GM12878 (cell line): ENCODE data around the gene NUMA1. TPM values are rescaled to one million over a fixed set of nuclear protein-coding genes. Genes with fewer than 3 reads are reported as not detected.

Experiments
- ATAC-seq: fragments of 200-7000 bp; cut with Tn5 transposase; 3 replicates; pipeline ENCODE4 v1.9.1; 2020; ENCODE audit warnings: mild to moderate bottlenecking, moderate library complexity
- BruUV-seq: library from RNA; stranded (reverse); fragments of 400-500 nt; replicated peaks from 2 replicates; lab custom pipeline; 2021; lab: Mats Ljungman, UMichigan
- CTCF ChIA-PET: fragments of 300-600 bp; sonication (Branson Sonifier 250); formaldehyde crosslinking; extraction: SDS; loops from one replicate; lab custom pipeline; 2021; ENCODE audit warnings: inconsistent platforms; lab: Yijun Ruan, JAX
- POLR2A ChIA-PET: fragments of 350-600 bp; formaldehyde crosslinking; extraction: SDS; loops from one replicate; lab custom pipeline; 2021; ENCODE audit warnings: inconsistent platforms; lab: Charles Lee
- RAD21 ChIA-PET: fragments of 300-600 bp; sonication (Branson Sonifier 250); formaldehyde crosslinking; loops from one replicate; lab custom pipeline; 2023; ENCODE audit warnings: antibody characterized with exemption; ENCODE audit not compliant: unreplicated experiment; lab: Charles Lee
- SMC1A ChIA-PET: fragments of 300-600 bp; sonication (Branson Sonifier 250); formaldehyde crosslinking; loops from one replicate; lab custom pipeline; 2023; ENCODE audit not compliant: unreplicated experiment, uncharacterized antibody; lab: Charles Lee
- DNase-seq: peaks from one replicate; pipeline ENCODE4 v3.0.0-alpha.2; 2011; ENCODE audit warnings: low read depth, low spot score
- FAIRE-seq: peaks from 3 replicates; lab custom pipeline; 2011; peaks lifted over from hg19 to GRCh38; lab: Jason Lieb, UNC
- H2AFZ ChIP-seq: 2 replicates; pipeline ENCODE4 v1.6.0; 2011; ENCODE audit warnings: low read depth, low read length, control low read depth; ENCODE audit not compliant: control insufficient read depth
- H3K27ac ChIP-seq: 2 replicates; pipeline ENCODE4 v1.5.1; 2011; ENCODE audit warnings: control low read depth; ENCODE audit not compliant: control insufficient read depth, insufficient read depth
- H3K27me3 ChIP-seq, 2 experiments: replicated peaks in 1 of 2; 2 replicates each; pipeline versions ENCODE4 v1.6.0 to v1.6.1; 2011; ENCODE audit warnings: low read length in 1 of 2; ENCODE audit not compliant: control insufficient read depth in 2 of 2, insufficient read depth in 2 of 2
- H3K36me3 ChIP-seq, 2 experiments: 2 replicates each; pipeline ENCODE4 v1.5.1; 2011; ENCODE audit warnings: low read length in 1 of 2; ENCODE audit not compliant: control insufficient read depth in 2 of 2, insufficient read depth in 2 of 2
- H3K4me1 ChIP-seq: 2 replicates; pipeline ENCODE4 v1.6.1; 2011; ENCODE audit warnings: mild to moderate bottlenecking, low read length, moderate library complexity, mixed read lengths; ENCODE audit not compliant: control insufficient read depth, insufficient read depth
- H3K4me2 ChIP-seq: 2 replicates; pipeline ENCODE4 v1.6.0; 2011; ENCODE audit warnings: control low read depth; ENCODE audit not compliant: control insufficient read depth, insufficient read depth
- H3K4me3 ChIP-seq: fragments of 200-600 bp; sonication (generic); 2 replicates; pipeline ENCODE4 v1.5.1; 2016
- H3K79me2 ChIP-seq: 2 replicates; pipeline ENCODE4 v1.6.0; 2011; ENCODE audit warnings: low read length; ENCODE audit not compliant: control insufficient read depth, insufficient read depth
- H3K9ac ChIP-seq: 2 replicates; pipeline ENCODE4 v1.8.0; 2011; ENCODE audit warnings: low read length, control low read depth, mixed read lengths; ENCODE audit not compliant: control insufficient read depth, insufficient read depth
- H3K9me3 ChIP-seq: replicated peaks from 3 replicates; pipeline ENCODE4 v1.5.1; 2011; ENCODE audit warnings: mild to moderate bottlenecking, low read length; ENCODE audit not compliant: control insufficient read depth, insufficient read depth
- H4K20me1 ChIP-seq: 2 replicates; pipeline ENCODE4 v1.6.0; 2011; ENCODE audit not compliant: control insufficient read depth, insufficient read depth
- ESRRA ChIP-seq: IDR thresholded peaks from 2 replicates; pipeline ENCODE4 v1.6.1; 2012; ENCODE audit warnings: mild to moderate bottlenecking, low read length, improper control_type of control experiment
- MYC ChIP-seq: IDR thresholded peaks from 2 replicates; pipeline ENCODE4 v1.6.1; 2011; ENCODE audit warnings: mild to moderate bottlenecking, low read length, moderate library complexity, inconsistent platforms; ENCODE audit not compliant: insufficient read depth, insufficient replicate concordance, insufficient read length, severe bottlenecking
- POU2F2 ChIP-seq: IDR thresholded peaks from 3 replicates; pipeline ENCODE4 v1.6.1; 2011; ENCODE audit warnings: low read depth, mild to moderate bottlenecking, low read length, borderline replicate concordance
- RB1 ChIP-seq: fragments of 450-650 bp; formaldehyde crosslinking; IDR thresholded peaks from 2 replicates; pipeline ENCODE4 v1.6.1; 2017; ENCODE audit warnings: mild to moderate bottlenecking, borderline replicate concordance
- RUNX3 ChIP-seq: IDR thresholded peaks from 2 replicates; pipeline ENCODE4 v1.6.1; 2012; ENCODE audit warnings: low read length, inconsistent platforms
- SMAD1 ChIP-seq: fragments of 450-650 bp; IDR thresholded peaks from 2 replicates; pipeline ENCODE4 v1.6.1; 2018; ENCODE audit warnings: mild to moderate bottlenecking, low read depth; ENCODE audit not compliant: partially characterized antibody
- STAT3 ChIP-seq: IDR thresholded peaks from 2 replicates; pipeline ENCODE4 v1.6.1; 2011; ENCODE audit warnings: low read depth, low read length, improper control_type of control experiment
- ZNF274 ChIP-seq: IDR thresholded peaks from one replicate; pipeline ENCODE4 v1.8.0; 2011; ENCODE audit not compliant: insufficient read length, insufficient read depth
- WGBS: methylation state at CpG from one replicate; pipeline ENCODE4 v1.1.6; 2016; ENCODE audit warnings: low lambda C conversion rate; ENCODE audit not compliant: insufficient replicate concordance, insufficient coverage; ENCODE audit errors: missing lambda C conversion rate; 5-methylcytosine and 5-hydroxymethylcytosine counted together
- in situ Hi-C: fragments of 300-500 bp; cut with MboI; formaldehyde crosslinking; loops from 9 replicates; pipeline ENCODE4 v1.14.3; 2018; ENCODE audit warnings: mixed read lengths
- intact Hi-C: fragments of 100-400 bp; cut with micrococcal nuclease; formaldehyde crosslinking; loops from one replicate; pipeline ENCODE4 v1.14.2; 2022; ENCODE audit not compliant: unreplicated experiment
- polyA plus RNA-seq, 11 experiments: library from polyadenylated mRNA; depleted of rRNA in 4 of 11; unstranded in 6 of 11; stranded (reverse) in 5 of 11; fragments of >200 nt; fragmentation: Nextera tagmentation in 4 of 11; fragmentation: Illumina TruSeq in 1 of 11; extraction: Ambion mirVana in 4 of 11; extraction: Trizol in 1 of 11; gene quantifications; 1 replicate in 1 of 11; 2 replicates in 10 of 11; pipeline versions ENCODE4 v1.2.1 to v1.2.3, GENCODE V29; 2011 to 2016; ENCODE audit warnings: inconsistent platforms in 2 of 11, missing spikeins in 2 of 11, low read depth in 1 of 11
- total RNA-seq, 4 experiments: library from RNA; depleted of rRNA in 3 of 4; stranded (reverse); fragments of >200 nt in 3 of 4; fragmentation: Illumina TruSeq in 1 of 4; extraction: Trizol in 1 of 4; gene quantifications; 2 replicates each; pipeline versions ENCODE4 v1.2.1 to v1.2.3, GENCODE V29; 2013 to 2021
- TF ChIP-seq, protein P1 (sequence below): fragments of 450-650 bp; IDR thresholded peaks from 2 replicates; pipeline ENCODE4 v1.6.1; 2017; ENCODE audit warnings: mild to moderate bottlenecking, moderate library complexity

The NUMA1 gene
- total and polyA plus RNA-seq, 10 of the 15 experiments (the other 5 are each of a cell fraction or from before 2014, with no cell fraction given): 5.5 to 111 (median 61.0) TPM

DNA sequence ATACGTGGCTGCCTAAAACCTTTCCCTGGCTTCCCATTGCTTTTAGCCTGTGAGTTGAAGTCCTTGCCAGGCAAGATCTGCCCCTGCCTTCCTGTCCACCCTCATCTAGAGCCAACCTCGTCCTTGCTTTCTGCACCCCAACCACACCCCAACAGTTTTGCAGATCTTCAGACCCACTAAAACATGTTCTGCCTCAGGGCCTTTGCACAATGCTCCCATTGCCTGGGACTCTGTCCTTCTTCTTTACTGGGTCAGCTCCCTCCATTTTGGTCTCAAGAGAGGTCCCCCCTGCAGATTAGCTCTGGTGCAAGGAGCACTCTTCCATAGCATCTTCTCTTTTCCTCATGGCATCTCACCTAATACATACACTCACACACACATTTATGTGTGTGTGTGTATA, 40.6 kb upstream of the NUMA1 start (continued):
- TF ChIP-seq, protein P1, sequence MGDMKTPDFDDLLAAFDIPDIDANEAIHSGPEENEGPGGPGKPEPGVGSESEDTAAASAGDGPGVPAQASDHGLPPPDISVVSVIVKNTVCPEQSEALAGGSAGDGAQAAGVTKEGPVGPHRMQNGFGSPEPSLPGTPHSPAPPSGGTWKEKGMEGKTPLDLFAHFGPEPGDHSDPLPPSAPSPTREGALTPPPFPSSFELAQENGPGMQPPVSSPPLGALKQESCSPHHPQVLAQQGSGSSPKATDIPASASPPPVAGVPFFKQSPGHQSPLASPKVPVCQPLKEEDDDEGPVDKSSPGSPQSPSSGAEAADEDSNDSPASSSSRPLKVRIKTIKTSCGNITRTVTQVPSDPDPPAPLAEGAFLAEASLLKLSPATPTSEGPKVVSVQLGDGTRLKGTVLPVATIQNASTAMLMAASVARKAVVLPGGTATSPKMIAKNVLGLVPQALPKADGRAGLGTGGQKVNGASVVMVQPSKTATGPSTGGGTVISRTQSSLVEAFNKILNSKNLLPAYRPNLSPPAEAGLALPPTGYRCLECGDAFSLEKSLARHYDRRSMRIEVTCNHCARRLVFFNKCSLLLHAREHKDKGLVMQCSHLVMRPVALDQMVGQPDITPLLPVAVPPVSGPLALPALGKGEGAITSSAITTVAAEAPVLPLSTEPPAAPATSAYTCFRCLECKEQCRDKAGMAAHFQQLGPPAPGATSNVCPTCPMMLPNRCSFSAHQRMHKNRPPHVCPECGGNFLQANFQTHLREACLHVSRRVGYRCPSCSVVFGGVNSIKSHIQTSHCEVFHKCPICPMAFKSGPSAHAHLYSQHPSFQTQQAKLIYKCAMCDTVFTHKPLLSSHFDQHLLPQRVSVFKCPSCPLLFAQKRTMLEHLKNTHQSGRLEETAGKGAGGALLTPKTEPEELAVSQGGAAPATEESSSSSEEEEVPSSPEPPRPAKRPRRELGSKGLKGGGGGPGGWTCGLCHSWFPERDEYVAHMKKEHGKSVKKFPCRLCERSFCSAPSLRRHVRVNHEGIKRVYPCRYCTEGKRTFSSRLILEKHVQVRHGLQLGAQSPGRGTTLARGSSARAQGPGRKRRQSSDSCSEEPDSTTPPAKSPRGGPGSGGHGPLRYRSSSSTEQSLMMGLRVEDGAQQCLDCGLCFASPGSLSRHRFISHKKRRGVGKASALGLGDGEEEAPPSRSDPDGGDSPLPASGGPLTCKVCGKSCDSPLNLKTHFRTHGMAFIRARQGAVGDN: no peak
- no peak for TF ChIP-seq ESRRA
- TF ChIP-seq POU2F2: no peak
- TF ChIP-seq STAT3: no peak
- no peak for TF ChIP-seq SMAD1
- no peak for TF ChIP-seq MYC
- no peak for TF ChIP-seq RB1

DNA sequence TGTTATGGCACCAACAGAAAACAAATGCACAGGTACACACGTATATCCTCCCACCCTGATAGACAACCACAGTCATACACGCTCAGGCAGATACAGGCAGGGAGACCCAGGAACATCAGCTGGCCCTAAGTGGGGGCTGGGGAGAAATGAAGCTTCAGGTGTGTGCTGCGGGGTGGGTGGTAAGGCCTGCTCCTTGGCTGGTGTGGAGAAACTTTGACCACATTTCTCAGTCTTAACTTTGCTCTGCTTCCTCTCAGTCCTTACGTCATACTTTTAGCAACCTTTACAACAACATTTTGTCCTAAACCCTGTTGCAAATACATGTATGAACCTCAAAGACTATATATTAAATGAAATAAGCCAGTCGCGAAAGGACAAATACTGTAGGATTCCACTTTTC, 38.9 kb upstream of the NUMA1 start:
- SMC1A ChIA-PET: interaction anchor here (0.9 to 1.4 kb wide), 2 partner anchors 13 to 24 kb away, joined by 3 read pairs; partner anchors contain the start of gene TOMT
- Histone ChIP-seq H3K4me1 (no peaks in the 10 kb centered on the region), H3K27ac (no peak overlapping the region), H2AFZ (peak overlapping the region; percentile 5; the same call in 1 of the 2 replicates), H3K4me3 (no peak overlapping the region), H3K79me2 (no peaks in the 10 kb centered on the region), H3K4me2 (no peak overlapping the region), H3K36me3 (no peaks in the 10 kb centered on the region)
- intact Hi-C loops: no loop called here
- CTCF ChIA-PET: interaction anchor here (0.7 to 1.3 kb wide), 2 partner anchors 24 to 25 kb away, joined by 3 read pairs; no protein-coding TSS in a partner anchor
- no peak for DNase-seq
- POLR2A ChIA-PET: interaction anchor here (0.6 kb wide), 1 partner anchor 50 kb away, joined by 5 read pairs; no protein-coding TSS in a partner anchor
- no peak for FAIRE-seq
- WGBS: 66% methylated on average over 6 of the region's 6 CpGs
- TF ChIP-seq ZNF274: no peak
- peak; percentile 51; the same call in 1 of the 2 replicates for TF ChIP-seq RUNX3
- TF ChIP-seq, all 136 proteins: peak for 1
- RAD21 ChIA-PET: no interaction called here
- in situ Hi-C loops: no loop called here
- Histone ChIP-seq H4K20me1 (no peaks in the 10 kb centered on the region), H3K27me3 (no peaks in the 10 kb centered on the region), H3K9ac (no peak overlapping the region), H3K9me3 (no peaks in the 10 kb centered on the region)
- ATAC-seq: peak; percentile 27; the same call in 2 of the 3 replicates
- no TSS peak for BruUV-seq
